Measurements from ENCODE around the gene C1GALT1C1L. TPM values are rescaled to one million over a fixed set of nuclear protein-coding genes. Genes with fewer than 3 reads are reported as not detected.
"Not testable (repeated sequence)": the region's sequence is repeated elsewhere in the genome, so short reads cannot be mapped to it uniquely, and the experiment has no call there.

Gene C1GALT1C1L
- 0.48 TPM for total RNA-seq
- long read RNA-seq = 0 reads

GRCh38 chr2:43676322-43677050 is at the start of gene C1GALT1C1L:
C1GALT1C1L (minus strand) TSS chr2:43676429; CDS start chr2:43676322, 107 bp downstream.
- intact Hi-C loops (cut with DNase I) = no loop called here
- DNase-seq (ENCODE audit: low spot score) = no peak

- intact Hi-C loops (cut with DNase I) = no loop called here
- DNase-seq (ENCODE audit: low spot score) = no peak
Measured at GRCh38 chr2:43725711-43726246, 49.5 kb upstream of the C1GALT1C1L start.

GRCh38 chr2:43724728-43725526 is 48.7 kb upstream of the C1GALT1C1L start:
- intact Hi-C loops (cut with DNase I) = no loop called here
- no peak for DNase-seq (ENCODE audit: low spot score)

GRCh38 chr2:43718530-43719124 is 42.4 kb upstream of the C1GALT1C1L start:
- intact Hi-C loops (cut with DNase I) = no loop called here
- no peak for DNase-seq (ENCODE audit: low spot score)

GRCh38 chr2:43717322-43717721 is 41.1 kb upstream of the C1GALT1C1L start:
- no peak for DNase-seq (ENCODE audit: low spot score)
- intact Hi-C loops (cut with DNase I) = no loop called here

GRCh38 chr2:43715300-43716098 is 39.3 kb upstream of the C1GALT1C1L start:
- DNase-seq (ENCODE audit: low spot score) = no peak

DNA sequence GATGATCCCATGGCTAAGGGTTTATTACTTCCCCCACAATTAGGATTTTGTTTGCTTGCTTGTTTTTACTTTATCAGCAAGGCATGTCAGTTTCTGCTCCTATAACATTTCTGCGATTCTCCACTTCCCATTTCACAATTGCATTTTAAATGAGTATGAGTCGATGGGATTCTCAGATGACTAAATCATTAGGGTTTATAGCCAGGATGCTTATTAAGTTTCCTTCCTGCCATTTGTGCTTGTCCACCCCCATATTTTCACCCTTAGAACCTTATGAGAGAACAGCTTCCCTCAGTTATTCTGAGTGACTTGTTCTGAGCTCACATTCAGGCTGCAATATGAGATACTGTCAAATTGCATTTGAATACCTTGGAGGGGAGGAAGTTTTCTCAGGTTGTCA is 37.9 kb upstream of the C1GALT1C1L start:
- intact Hi-C loops (cut with DNase I) = no loop called here
- DNase-seq (ENCODE audit: low spot score) = no peak

More at GRCh38 chr2:43715300-43716098, 39.3 kb upstream of the C1GALT1C1L start:
- intact Hi-C loops (cut with DNase I) = no loop called here

GRCh38 chr2:43710866-43711265 is 34.6 kb upstream of the C1GALT1C1L start:
- intact Hi-C loops (cut with DNase I) = no loop called here
- DNase-seq (ENCODE audit: low spot score) = no peak

DNA sequence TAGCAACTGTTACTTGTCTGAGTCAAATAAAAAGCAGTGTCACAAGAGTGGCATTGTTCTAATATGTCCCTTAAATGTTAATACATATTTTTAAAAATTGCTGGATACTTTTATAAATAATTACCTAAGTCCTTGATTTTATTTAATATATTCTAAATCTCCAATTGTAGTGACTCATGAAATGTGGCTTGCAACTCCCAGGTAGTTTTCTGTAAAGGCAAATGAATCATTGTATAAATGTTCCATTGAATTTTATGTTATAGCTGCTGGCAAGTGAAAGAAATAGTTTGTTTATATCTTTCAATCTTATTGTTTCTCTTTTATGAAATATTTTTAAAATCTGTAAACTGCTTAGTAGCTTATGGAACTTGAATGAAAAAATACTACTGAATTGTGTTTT is 32.7 kb upstream of the C1GALT1C1L start:
- intact Hi-C loops (cut with DNase I) = no loop called here

DNA sequence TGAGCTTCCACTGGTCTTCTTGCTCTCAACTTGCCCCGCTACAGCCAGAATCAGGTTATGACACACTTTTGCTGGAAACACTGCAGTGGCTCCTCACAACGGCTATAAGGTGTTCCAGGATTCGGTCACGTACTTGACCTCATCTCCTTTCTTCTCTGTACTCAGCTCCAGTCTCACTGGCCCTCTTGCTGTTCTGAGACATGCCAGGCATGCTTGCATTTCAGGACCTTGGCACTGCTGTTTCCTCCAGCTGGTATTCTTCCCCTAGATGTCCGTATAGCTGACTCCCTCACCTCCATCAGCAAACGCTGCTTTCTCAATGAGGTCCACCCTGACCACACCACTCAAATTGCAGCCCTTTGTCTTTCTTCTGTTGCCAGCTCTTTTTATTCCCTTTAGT is 31.9 kb upstream of the C1GALT1C1L start:
- DNase-seq (ENCODE audit: low spot score) = no peak
- intact Hi-C loops (cut with DNase I) = no loop called here

More for the DNA sequence above, 32.7 kb upstream of the C1GALT1C1L start:
- no peak for DNase-seq (ENCODE audit: low spot score)

DNA sequence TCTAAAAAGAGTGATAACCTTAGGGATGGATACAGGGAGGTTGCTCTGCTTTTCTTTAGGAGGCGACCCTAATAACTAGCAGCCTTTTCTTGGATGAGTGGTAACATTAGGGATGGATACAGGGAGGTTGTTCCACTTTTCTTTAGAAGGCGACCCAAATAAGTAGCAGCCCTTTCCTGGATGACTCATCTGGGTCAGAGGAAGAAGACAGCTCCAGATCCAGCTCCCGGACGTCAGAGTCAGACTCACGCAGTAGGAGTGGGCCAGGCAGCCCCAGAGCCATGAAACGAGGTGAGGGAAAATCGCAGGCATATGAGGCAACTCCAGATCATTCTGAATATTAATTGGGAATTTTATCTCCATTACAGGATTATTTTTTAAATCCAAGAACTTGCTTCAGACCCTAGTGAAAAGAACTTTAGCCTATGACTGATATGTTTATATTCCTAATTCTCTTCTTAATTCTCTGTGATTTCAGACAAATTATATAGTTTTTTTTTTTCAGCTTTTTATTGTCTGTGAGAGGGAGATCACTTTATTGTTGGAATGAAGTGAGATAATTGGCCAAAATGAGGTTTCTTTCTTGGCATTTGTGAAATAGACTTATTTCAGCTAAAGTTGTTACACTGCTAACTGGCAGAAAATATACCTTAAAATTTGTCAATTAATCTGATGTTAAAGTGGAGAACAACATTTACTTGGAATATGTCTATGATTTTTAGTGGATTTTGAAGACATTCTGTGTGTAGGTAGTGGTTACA is 31.2 kb upstream of the C1GALT1C1L start:
- DNase-seq (ENCODE audit: low spot score) = no peak
- intact Hi-C loops (cut with DNase I) = no loop called here

GRCh38 chr2:43701111-43701510 is 24.9 kb upstream of the C1GALT1C1L start:
- intact Hi-C loops (cut with DNase I) = no loop called here

DNA sequence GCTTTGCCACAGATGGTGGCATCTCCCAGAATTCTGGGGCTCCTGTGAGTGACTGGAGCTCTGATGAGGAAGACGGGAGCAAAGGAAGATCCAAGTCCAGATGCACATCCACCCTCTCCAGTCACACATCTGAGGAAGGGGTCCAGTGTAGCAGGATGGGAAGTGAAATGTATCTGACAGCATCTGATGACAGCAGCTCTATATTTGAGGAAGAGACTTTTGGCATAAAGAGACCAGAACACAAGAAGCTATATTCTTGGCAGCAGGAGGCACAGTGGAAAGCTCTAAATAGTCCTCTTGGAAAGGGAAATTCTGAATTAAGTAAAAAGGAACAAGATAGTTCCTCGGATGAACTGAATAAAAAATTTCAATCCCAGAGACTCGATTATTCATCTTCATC is 23.5 kb upstream of the C1GALT1C1L start:
- intact Hi-C loops (cut with DNase I) = no loop called here

More at GRCh38 chr2:43701111-43701510, 24.9 kb upstream of the C1GALT1C1L start:
- DNase-seq (ENCODE audit: low spot score) = no peak

GRCh38 chr2:43698140-43698539 is 21.9 kb upstream of the C1GALT1C1L start:
- DNase-seq (ENCODE audit: low spot score); intact Hi-C loops (cut with DNase I): not testable (repeated sequence)

More for the DNA sequence above, 23.5 kb upstream of the C1GALT1C1L start:
- no peak for DNase-seq (ENCODE audit: low spot score)

GRCh38 chr2:43692428-43692994 is 16.3 kb upstream of the C1GALT1C1L start:
- intact Hi-C loops (cut with DNase I) = no loop called here
- DNase-seq (ENCODE audit: low spot score) = no peak

DNA sequence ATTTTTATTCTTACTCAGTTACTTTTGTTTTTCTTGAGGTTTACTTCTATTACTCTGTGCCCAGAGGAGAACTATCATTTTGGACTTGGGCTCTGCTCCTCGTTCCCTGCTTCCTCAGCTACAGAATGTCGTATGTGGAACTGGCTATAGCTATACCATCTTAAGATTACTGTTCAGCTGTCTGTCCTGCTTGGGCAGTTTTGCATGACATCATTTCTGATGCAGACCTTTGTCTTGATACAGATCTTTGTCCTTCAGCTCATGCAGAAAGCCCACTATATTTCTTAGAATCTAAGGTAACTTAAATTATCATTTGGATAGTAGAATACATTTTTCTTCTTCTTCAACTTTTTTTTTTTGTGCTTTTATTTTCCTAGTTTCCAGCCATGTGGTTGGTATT is 13.8 kb upstream of the C1GALT1C1L start:
- intact Hi-C loops (cut with DNase I) = no loop called here
- DNase-seq (ENCODE audit: low spot score) = no peak

DNA sequence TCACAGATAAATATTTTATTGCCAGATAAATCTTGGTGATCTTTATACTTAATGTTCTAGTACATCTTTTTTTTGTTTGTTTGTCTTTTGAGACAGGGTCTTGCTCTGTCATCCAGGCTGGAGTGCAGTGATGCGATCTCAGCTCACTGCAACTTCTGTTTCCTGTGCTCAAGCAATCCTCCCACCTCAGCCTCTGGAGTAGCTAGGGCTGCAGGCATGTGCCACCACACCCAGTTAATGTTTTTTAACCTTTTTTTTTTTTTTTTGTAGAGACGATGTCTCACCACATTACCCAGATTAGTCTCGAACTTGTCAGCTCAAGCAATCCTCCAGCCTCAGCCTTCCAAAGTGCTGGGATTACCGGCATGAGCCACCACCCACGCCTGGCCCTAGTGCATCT is 9.1 kb upstream of the C1GALT1C1L start:
- DNase-seq (ENCODE audit: low spot score) = no peak
- intact Hi-C loops (cut with DNase I) = no loop called here

DNA sequence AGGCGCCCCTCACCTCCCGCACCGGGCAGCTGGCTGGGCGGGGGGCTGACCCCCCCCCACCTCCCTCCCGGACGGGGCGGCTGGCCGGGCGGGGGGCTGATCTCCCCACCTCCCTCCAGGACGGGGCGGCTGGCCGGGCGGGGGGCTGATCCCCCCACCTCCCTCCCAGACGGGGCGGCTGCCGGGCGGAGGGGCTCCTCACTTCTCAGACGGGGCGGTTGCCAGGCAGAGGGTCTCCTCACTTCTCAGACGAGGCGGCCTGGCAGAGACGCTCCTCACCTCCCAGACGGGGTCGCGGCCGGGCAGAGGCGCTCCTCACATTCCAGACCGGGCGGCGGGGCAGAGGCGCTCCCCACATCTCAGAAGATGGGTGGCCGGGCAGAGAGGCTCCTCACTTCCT is 1.6 kb upstream of the C1GALT1C1L start:
- DNase-seq (ENCODE audit: low spot score); intact Hi-C loops (cut with DNase I): not testable (repeated sequence)
